GM23338 (cell line): ENCODE data around the gene TPD52L2. TPM values are rescaled to one million over a fixed set of nuclear protein-coding genes. Genes with fewer than 3 reads are reported as not detected.

Source experiments
- ATAC-seq: fragments of 200-7000 bp; cut with Tn5 transposase; 3 replicates; pipeline ENCODE4 v1.9.1; 2020
- DNase-seq: peaks from one replicate; pipeline ENCODE4 v3.0.0-alpha.2; 2015; ENCODE audit warnings: low spot score
- H2AFZ ChIP-seq: fragments of 200-600 bp; sonication (generic); 2 replicates; pipeline ENCODE4 v1.8.0; 2016; ENCODE audit warnings: antibody characterized with exemption, mild to moderate bottlenecking, moderate library complexity
- H3F3A ChIP-seq: fragments of 200-600 bp; sonication (generic); replicated peaks from 2 replicates; pipeline ENCODE4 v1.8.0; 2017; ENCODE audit warnings: antibody characterized with exemption, mixed run types, low read depth
- H3K27ac ChIP-seq: fragments of 200-600 bp; sonication (generic); 2 replicates; pipeline ENCODE4 v1.6.1; 2016; ENCODE audit warnings: low read depth
- H3K27me3 ChIP-seq: fragments of 200-600 bp; sonication (generic); 2 replicates; pipeline ENCODE4 v1.8.0; 2016; ENCODE audit warnings: mild to moderate bottlenecking, mixed run types, moderate library complexity; ENCODE audit not compliant: insufficient read depth
- H3K36me3 ChIP-seq: fragments of 200-600 bp; sonication (generic); 2 replicates; pipeline ENCODE4 v1.8.0; 2016; ENCODE audit warnings: mild to moderate bottlenecking; ENCODE audit not compliant: insufficient read depth
- H3K4me1 ChIP-seq: fragments of 200-600 bp; sonication (generic); 2 replicates; pipeline ENCODE4 v1.8.0; 2016; ENCODE audit warnings: mild to moderate bottlenecking, moderate library complexity; ENCODE audit not compliant: insufficient read depth
- H3K4me2 ChIP-seq: fragments of 200-600 bp; sonication (generic); 2 replicates; pipeline ENCODE4 v1.7.1; 2017; ENCODE audit warnings: mixed run types
- H3K4me3 ChIP-seq: fragments of 200-600 bp; sonication (generic); 2 replicates; pipeline ENCODE4 v1.6.1; 2016; ENCODE audit warnings: mixed run types
- H3K79me2 ChIP-seq: fragments of 200-600 bp; sonication (generic); replicated peaks from 2 replicates; pipeline ENCODE4 v1.8.0; 2017; ENCODE audit warnings: mild to moderate bottlenecking; ENCODE audit not compliant: insufficient read depth
- H3K9me2 ChIP-seq: fragments of 200-600 bp; sonication (generic); 2 replicates; pipeline ENCODE4 v1.8.0; 2017; ENCODE audit not compliant: insufficient read depth
- H4K20me1 ChIP-seq: fragments of 200-600 bp; sonication (generic); replicated peaks from 2 replicates; pipeline ENCODE4 v1.8.0; 2017; ENCODE audit warnings: mild to moderate bottlenecking; ENCODE audit not compliant: insufficient read depth
- H3K27ac Mint-ChIP-seq: 2 replicates; pipeline ENCODE4 v1.8.0; 2020; ENCODE audit warnings: inconsistent platforms, mild to moderate bottlenecking, moderate library complexity, mixed read lengths
- H3K27me3 Mint-ChIP-seq: 3 replicates; pipeline ENCODE4 v1.8.0; 2022; ENCODE audit warnings: low read depth, mild to moderate bottlenecking, moderate library complexity, mixed read lengths, inconsistent platforms; ENCODE audit not compliant: insufficient read depth, poor library complexity
- H3K36me3 Mint-ChIP-seq: 3 replicates; pipeline ENCODE4 v1.8.0; 2021; ENCODE audit warnings: low read depth, mild to moderate bottlenecking, inconsistent platforms, moderate library complexity, mixed read lengths
- H3K4me1 Mint-ChIP-seq: 3 replicates; pipeline ENCODE4 v1.8.0; 2020; ENCODE audit warnings: mild to moderate bottlenecking, inconsistent platforms, mixed read lengths
- H3K4me3 Mint-ChIP-seq: 3 replicates; pipeline ENCODE4 v1.8.0; 2021; ENCODE audit warnings: moderate library complexity, mild to moderate bottlenecking, inconsistent platforms, mixed read lengths
- H3K9me3 Mint-ChIP-seq: 3 replicates; pipeline ENCODE4 v1.8.0; 2020; ENCODE audit warnings: moderate library complexity, mild to moderate bottlenecking, inconsistent platforms, mixed read lengths
- EZH2phosphoT487 ChIP-seq: fragments of 200-600 bp; sonication (generic); IDR thresholded peaks from one replicate; pipeline ENCODE4 v1.8.1; 2018; ENCODE audit warnings: antibody characterized with exemption; ENCODE audit not compliant: unreplicated experiment
- JUNB ChIP-seq: IDR thresholded peaks from one replicate; pipeline ENCODE4 v1.6.1; 2016; ENCODE audit warnings: antibody characterized with exemption; ENCODE audit not compliant: unreplicated experiment
- polyA plus RNA-seq: library from polyadenylated mRNA; unstranded; fragments of >200 nt; fragmentation: Nextera tagmentation; extraction: Ambion mirVana; gene quantifications from 2 replicates; pipeline ENCODE4 v1.2.1, GENCODE V29; 2016
- total RNA-seq: library from RNA; depleted of rRNA; stranded (reverse); fragments of >200 nt; shearing (Covaris generic); gene quantifications from 2 replicates; pipeline ENCODE4 v1.2.3, GENCODE V29; 2014
- TF ChIP-seq, protein P1 (sequence below): fragments of 250-450 bp; sonication (Bioruptor Pico); IDR thresholded peaks from 2 replicates; pipeline ENCODE4 v1.5.0; 2020; ENCODE audit warnings: mild to moderate bottlenecking, moderate library complexity
- TF ChIP-seq, protein P2 (sequence below): IDR thresholded peaks from one replicate; pipeline ENCODE4 v1.6.1; 2018; ENCODE audit warnings: antibody characterized with exemption; ENCODE audit not compliant: unreplicated experiment

Gene TPD52L2
- total and polyA plus RNA-seq, 2 experiments from 2014 or later, result 40.2 to 103 TPM

- Histone ChIP-seq H3K4me2 (no peak overlapping the region), H3K36me3 (peaks cover 4% of the 10 kb centered on the region; the same call in 1 of the 2 replicates), H3K79me2 (peaks cover 3% of the 10 kb centered on the region; the same call in 1 of the 2 replicates), H3K9me2 (no peaks in the 10 kb centered on the region), H3F3A (peaks cover 5% of the 10 kb centered on the region; the same call in 1 of the 2 replicates), H3K27me3 (no peaks in the 10 kb centered on the region), H3K4me3 (no peak overlapping the region), H4K20me1 (no peaks in the 10 kb centered on the region; the same call in none of the 2 replicates), H2AFZ (no peak overlapping the region), H3K27ac (no peak overlapping the region), H3K4me1 (no peaks in the 10 kb centered on the region)
- H3K4me1 Mint-ChIP-seq, result no peaks in the 10 kb centered on the region; the same call in 2 of the 3 replicates
- peaks cover 50% of the 10 kb centered on the region for H3K36me3 Mint-ChIP-seq
- H3K4me3 Mint-ChIP-seq, result no peak overlapping the region
- TF ChIP-seq JUNB (no peak), EZH2phosphoT487 (no peak)
- TF ChIP-seq, protein P1, sequence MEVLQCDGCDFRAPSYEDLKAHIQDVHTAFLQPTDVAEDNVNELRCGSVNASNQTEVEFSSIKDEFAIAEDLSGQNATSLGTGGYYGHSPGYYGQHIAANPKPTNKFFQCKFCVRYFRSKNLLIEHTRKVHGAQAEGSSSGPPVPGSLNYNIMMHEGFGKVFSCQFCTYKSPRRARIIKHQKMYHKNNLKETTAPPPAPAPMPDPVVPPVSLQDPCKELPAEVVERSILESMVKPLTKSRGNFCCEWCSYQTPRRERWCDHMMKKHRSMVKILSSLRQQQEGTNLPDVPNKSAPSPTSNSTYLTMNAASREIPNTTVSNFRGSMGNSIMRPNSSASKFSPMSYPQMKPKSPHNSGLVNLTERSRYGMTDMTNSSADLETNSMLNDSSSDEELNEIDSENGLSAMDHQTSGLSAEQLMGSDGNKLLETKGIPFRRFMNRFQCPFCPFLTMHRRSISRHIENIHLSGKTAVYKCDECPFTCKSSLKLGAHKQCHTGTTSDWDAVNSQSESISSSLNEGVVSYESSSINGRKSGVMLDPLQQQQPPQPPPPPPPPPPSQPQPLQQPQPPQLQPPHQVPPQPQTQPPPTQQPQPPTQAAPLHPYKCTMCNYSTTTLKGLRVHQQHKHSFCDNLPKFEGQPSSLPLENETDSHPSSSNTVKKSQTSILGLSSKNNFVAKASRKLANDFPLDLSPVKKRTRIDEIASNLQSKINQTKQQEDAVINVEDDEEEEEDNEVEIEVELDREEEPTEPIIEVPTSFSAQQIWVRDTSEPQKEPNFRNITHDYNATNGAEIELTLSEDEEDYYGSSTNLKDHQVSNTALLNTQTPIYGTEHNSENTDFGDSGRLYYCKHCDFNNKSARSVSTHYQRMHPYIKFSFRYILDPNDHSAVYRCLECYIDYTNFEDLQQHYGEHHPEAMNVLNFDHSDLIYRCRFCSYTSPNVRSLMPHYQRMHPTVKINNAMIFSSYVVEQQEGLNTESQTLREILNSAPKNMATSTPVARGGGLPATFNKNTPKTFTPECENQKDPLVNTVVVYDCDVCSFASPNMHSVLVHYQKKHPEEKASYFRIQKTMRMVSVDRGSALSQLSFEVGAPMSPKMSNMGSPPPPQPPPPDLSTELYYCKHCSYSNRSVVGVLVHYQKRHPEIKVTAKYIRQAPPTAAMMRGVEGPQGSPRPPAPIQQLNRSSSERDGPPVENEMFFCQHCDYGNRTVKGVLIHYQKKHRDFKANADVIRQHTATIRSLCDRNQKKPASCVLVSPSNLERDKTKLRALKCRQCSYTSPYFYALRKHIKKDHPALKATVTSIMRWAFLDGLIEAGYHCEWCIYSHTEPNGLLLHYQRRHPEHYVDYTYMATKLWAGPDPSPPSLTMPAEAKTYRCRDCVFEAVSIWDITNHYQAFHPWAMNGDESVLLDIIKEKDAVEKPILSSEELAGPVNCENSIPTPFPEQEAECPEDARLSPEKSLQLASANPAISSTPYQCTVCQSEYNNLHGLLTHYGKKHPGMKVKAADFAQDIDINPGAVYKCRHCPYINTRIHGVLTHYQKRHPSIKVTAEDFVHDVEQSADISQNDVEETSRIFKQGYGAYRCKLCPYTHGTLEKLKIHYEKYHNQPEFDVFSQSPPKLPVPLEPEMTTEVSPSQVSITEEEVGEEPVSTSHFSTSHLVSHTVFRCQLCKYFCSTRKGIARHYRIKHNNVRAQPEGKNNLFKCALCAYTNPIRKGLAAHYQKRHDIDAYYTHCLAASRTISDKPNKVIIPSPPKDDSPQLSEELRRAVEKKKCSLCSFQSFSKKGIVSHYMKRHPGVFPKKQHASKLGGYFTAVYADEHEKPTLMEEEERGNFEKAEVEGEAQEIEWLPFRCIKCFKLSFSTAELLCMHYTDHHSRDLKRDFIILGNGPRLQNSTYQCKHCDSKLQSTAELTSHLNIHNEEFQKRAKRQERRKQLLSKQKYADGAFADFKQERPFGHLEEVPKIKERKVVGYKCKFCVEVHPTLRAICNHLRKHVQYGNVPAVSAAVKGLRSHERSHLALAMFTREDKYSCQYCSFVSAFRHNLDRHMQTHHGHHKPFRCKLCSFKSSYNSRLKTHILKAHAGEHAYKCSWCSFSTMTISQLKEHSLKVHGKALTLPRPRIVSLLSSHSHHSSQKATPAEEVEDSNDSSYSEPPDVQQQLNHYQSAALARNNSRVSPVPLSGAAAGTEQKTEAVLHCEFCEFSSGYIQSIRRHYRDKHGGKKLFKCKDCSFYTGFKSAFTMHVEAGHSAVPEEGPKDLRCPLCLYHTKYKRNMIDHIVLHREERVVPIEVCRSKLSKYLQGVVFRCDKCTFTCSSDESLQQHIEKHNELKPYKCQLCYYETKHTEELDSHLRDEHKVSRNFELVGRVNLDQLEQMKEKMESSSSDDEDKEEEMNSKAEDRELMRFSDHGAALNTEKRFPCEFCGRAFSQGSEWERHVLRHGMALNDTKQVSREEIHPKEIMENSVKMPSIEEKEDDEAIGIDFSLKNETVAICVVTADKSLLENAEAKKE, result no peak
- TF ChIP-seq, protein P2, sequence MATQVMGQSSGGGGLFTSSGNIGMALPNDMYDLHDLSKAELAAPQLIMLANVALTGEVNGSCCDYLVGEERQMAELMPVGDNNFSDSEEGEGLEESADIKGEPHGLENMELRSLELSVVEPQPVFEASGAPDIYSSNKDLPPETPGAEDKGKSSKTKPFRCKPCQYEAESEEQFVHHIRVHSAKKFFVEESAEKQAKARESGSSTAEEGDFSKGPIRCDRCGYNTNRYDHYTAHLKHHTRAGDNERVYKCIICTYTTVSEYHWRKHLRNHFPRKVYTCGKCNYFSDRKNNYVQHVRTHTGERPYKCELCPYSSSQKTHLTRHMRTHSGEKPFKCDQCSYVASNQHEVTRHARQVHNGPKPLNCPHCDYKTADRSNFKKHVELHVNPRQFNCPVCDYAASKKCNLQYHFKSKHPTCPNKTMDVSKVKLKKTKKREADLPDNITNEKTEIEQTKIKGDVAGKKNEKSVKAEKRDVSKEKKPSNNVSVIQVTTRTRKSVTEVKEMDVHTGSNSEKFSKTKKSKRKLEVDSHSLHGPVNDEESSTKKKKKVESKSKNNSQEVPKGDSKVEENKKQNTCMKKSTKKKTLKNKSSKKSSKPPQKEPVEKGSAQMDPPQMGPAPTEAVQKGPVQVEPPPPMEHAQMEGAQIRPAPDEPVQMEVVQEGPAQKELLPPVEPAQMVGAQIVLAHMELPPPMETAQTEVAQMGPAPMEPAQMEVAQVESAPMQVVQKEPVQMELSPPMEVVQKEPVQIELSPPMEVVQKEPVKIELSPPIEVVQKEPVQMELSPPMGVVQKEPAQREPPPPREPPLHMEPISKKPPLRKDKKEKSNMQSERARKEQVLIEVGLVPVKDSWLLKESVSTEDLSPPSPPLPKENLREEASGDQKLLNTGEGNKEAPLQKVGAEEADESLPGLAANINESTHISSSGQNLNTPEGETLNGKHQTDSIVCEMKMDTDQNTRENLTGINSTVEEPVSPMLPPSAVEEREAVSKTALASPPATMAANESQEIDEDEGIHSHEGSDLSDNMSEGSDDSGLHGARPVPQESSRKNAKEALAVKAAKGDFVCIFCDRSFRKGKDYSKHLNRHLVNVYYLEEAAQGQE, result no peak
- peaks cover 2% of the 10 kb centered on the region for H3K27me3 Mint-ChIP-seq
- H3K27ac Mint-ChIP-seq, result no peak overlapping the region
- H3K9me3 Mint-ChIP-seq, result no peaks in the 10 kb centered on the region; the same call in 2 of the 3 replicates
- ATAC-seq (no peak), DNase-seq (no peak)
Measured at GRCh38 chr20:63931735-63932134, 66.7 kb downstream of the TPD52L2 start.
